CD4-positive, alpha-beta T cell treated with Interleukin-15 for 1 hour (primary cell): ENCODE results near the gene MRGPRE.

Source experiments
- DNase-seq: peaks from one replicate; pipeline ENCODE4 v3.0.0-alpha.2; 2020

MRGPRE gene

DNA sequence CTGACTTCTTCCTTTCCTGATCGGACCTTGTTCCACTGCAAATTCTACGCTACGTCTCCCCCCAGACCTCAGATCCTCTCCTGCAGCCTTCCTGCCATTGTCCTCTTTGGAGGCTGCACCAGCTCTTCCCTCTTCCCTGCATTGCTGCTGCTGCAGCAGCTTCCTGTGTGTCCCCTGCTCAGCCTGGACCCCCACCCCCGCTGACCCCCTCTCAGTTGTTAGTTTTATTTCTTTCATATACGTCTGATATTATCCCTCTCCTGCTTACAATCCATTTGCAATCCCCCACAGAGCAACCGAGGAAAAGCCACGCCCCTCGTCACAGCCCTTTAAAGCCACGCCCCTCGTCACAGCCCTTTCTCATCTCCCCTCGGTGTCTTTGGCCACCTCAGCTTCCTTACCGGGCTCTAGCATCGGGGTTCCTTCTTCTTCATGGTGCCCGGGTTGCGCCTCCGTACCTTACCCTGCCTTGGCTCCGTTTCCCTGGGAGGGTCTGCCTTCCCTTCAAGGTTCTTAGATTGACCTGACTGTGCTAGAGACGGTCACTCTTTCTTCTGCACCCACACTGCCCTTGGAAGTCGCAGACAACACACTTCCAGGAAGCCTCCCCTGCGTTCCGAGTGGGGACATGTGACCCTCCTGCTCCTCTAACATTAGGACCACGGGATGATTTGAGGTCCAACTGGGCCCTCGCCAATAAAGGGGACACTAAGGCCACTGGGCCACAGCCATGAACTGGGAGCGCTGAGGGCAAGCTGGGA, 18.4 kb downstream of the MRGPRE start:
- no peak for DNase-seq

DNA sequence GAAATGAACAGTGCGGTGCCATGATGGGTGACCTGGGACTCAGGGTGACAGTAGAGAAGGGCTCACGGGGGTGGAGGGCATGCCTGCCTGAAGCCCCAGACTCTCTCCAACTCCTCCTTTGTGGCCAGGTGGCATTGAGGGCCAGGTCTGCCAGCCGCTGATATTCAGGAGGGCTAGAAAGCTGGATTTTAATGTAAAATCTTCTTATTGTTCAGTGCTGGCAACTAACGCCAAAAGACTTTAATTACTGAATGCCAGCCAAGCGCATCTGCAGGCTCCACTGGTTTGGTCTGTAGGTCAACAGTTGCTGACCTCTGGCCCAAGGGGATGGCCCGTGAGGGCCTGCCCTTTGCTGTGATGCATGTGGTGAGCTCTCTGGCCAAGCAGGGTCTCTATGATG, 23.9 kb downstream of the MRGPRE start:
- DNase-seq, result no peak

GRCh38 chr11:3207526-3208189, 24.6 kb downstream of the MRGPRE start:
- no peak for DNase-seq

GRCh38 chr11:3206922-3207204, 25.4 kb downstream of the MRGPRE start:
- DNase-seq, result no peak

- no peak for DNase-seq
Observed at GRCh38 chr11:3206156-3206921, 25.9 kb downstream of the MRGPRE start.

GRCh38 chr11:3205261-3206155, 26.7 kb downstream of the MRGPRE start:
- no peak for DNase-seq

- DNase-seq, result no peak
Observed at GRCh38 chr11:3204141-3205015, 27.8 kb downstream of the MRGPRE start.

DNA sequence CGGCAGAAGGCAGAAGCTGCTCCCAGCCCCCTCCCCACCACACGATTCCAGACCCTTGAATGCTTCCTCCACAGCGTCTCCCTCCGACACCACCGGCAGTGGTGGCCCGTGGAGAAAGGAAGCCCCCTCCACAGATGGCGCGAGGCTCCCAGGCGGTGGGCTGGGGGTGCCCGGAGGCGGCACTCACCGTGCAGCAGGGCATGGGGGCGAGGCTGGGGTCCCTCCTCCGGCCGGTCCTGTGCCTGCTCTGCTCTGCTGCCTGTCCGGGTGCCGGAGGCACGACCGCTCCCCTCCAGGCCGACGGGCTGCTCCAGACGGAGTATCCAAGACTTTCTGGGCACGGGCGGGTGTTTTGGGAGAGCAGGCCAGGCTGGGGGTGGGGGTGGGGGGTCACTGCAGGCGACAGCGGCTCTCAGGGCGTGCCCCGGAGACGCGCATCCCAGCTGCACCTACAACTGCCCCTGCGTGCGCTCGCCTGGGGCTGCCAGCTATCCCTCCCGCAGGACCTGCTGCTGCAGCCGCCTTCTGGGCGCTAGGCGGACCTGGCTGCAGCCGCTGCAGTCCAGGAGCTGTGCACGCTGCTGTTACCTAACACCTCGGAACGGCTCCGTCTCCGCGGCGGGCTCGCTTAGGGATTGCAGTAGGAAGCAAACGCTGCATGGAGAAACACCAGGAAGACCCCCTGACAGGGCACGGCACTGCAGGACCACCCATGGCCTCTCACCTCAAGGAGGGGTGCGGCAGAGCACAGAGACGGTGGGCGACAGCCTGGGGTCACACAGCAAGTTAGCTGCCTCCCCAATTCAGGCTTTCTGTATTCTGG, 28.8 kb downstream of the MRGPRE start:
- DNase-seq, result no peak

GRCh38 chr11:3202759-3203158, 29.5 kb downstream of the MRGPRE start:
- no peak for DNase-seq

DNA sequence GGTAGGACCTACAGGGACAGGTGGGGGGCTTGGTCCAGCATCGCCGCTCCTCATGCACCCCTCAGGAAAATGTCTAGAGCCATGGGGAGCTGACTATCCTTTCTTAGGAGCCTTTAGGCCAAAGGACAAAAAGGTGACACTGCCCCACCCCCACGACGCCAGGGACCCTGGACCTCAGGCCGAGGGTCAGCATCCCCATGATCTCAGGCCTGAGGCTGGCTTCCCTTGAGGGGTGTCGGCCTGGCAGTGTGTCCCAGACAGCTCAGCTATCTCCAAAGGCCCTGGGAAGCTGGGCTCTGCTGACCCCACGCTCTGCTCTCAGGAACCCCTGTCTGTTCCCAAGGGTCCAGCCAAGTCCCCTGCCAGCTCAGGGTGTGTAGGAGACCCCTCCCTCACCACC, 29.9 kb downstream of the MRGPRE start:
- DNase-seq, result no peak

GRCh38 chr11:3201677-3202181, 30.5 kb downstream of the MRGPRE start:
- DNase-seq, result no peak

DNA sequence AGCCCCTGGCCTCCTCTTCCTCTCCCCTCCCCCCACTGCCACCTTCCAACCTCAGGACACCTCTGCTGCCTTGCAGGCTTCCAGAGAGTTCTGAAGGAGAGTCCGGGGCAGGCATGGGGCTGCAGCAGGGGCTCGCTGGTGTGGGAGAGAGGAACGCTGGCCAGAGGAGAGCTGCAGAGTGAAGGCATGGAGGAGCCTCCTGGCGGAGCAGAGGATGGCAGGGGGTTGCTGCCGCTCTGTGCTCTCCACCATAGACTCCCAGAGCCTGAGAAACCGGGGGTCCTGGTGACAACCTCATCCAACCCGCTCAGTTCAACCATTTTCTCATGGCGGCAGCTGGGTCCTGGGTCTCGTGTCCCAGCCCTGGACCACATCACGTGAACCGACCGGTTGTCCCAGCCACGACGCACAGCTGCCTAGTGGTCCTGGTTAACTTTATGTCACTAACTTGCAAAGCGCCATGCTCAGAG, 31.1 kb downstream of the MRGPRE start:
- no peak for DNase-seq

- no peak for DNase-seq
Observed at GRCh38 chr11:3200388-3201111, 31.7 kb downstream of the MRGPRE start.

DNA sequence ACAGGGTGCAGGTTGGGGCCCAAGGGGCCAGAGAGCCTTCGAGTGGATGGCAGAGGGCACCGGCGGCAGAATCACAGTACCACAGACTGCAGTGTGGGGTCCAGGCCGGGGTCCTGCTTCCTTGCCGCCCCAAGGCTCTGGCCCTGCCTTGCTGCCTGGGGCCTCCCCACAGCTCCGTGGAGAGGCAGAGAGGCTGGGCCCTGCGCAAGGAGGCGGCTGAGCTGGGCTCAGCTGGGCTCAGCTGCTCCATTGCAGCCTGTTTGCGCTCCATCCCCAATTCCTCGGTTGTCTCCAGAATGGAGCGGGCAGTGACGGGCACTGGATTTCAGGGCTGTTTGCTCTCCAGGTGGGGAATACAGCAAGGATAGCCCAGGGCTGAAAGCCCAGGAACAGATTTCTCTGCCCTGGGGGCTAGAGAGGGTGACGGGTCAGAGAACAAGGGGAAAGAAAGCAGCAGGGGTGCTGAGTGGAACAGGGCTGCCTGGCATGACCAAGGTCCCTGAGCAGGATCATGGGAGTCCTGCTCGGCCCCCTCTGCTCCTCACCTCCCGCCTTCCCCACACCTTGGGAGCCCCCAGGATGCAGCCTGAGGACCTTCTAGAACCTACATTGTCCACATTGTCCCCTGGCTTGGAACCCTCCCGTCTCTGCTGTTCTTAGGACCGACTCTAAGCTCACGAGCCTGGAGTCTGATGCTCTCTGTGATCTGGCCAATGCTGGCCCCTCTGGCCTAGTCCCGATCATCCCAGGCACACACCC, 32.5 kb downstream of the MRGPRE start:
- no peak for DNase-seq

DNA sequence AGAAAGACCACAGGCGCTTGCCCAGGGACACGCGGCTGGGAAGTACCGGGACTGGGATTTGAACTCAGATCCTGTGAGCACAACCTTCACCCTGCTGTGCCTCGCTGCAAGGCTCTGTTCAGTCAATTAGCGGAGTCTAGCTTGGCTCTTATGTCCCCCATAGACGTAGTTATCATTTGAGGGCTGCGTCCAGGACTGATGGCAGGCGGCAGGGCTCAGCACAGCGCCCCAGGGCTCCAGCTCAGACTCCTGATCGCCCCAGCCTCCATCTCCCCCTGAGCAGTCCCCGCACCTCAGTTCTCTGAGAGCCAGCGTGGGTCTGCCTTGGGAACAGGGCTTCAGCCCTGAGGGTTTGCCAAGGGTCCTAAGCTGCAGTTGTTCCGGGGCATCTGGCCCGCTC, 33.4 kb downstream of the MRGPRE start:
- no peak for DNase-seq

GRCh38 chr11:3197878-3198528, 34.2 kb downstream of the MRGPRE start:
- no peak for DNase-seq

GRCh38 chr11:3197044-3197695, 35.0 kb downstream of the MRGPRE start:
- no peak for DNase-seq
